Measurements from ENCODE around the gene NTRK2.

The NTRK2 gene

GRCh38 chr9:84681516-84682285 is 12.2 kb downstream of the NTRK2 start (continued):
- TF ChIP-seq ZNF513 (tag by site-specific recombination; IDR thresholded peaks at IDR 0.05) (no peak), ZNF544 (tag by site-specific recombination; IDR thresholded peaks at IDR 0.05) (no peak), ZNF629 (tag by site-specific recombination; IDR thresholded peaks at IDR 0.05) (no peak), ZNF169 (tag by site-specific recombination; IDR thresholded peaks at IDR 0.05) (no peak), ZNF785 (tag by site-specific recombination; IDR thresholded peaks at IDR 0.05) (no peak), ZEB2 (tag by site-specific recombination; IDR thresholded peaks at IDR 0.05) (no peak), ZNF26 (tag by site-specific recombination; IDR thresholded peaks at IDR 0.05) (no peak)

GRCh38 chr9:84686068-84686467 is 16.5 kb downstream of the NTRK2 start:
- ChIA-PET CTCF (interaction anchor here (0.8 to 2.4 kb wide), 2 partner anchors 9 to 11 kb away, joined by 3 to 11 read pairs; no protein-coding TSS in a partner anchor), POLR2A (no interaction called here)
- Histone ChIP-seq H3K9me3 (ENCODE audit: control insufficient read depth, insufficient read depth, low read depth, low read length) (no peaks in the 10 kb centered on the region), H3K27ac (ENCODE audit: extremely low read depth, low read depth, low read length) (no peak overlapping the region), H3K4me1 (ENCODE audit: control insufficient read depth, insufficient read depth, low read length) (no peaks in the 10 kb centered on the region), H3K4me3 (ENCODE audit: low read depth, low read length) (no peak overlapping the region), H3K36me3 (ENCODE audit: control insufficient read depth in 2 of 2, insufficient read depth in 1 of 2, low read length in 2 of 2) (no peaks in the 10 kb centered on the region)
- no peak for TF ChIP-seq REPIN1 (tag by site-specific recombination; IDR thresholded peaks at IDR 0.05; ENCODE audit: low read depth)
- TF ChIP-seq ZNF362 (tag by site-specific recombination; IDR thresholded peaks at IDR 0.05): no peak

GRCh38 chr9:84688956-84689355 is 19.4 kb downstream of the NTRK2 start:
- ChIA-PET CTCF (interaction anchor here (0.6 to 0.9 kb wide), 2 partner anchors 8 to 165 kb away, joined by 3 to 4 read pairs; no protein-coding TSS in a partner anchor), POLR2A (no interaction called here)
- H3K9me3 ChIP-seq (ENCODE audit: control insufficient read depth, insufficient read depth, low read depth, low read length): no peaks in the 10 kb centered on the region
- H3K4me1 ChIP-seq (ENCODE audit: control insufficient read depth, insufficient read depth, low read length): no peaks in the 10 kb centered on the region
- no peaks in the 10 kb centered on the region for H3K36me3 ChIP-seq (ENCODE audit: control insufficient read depth in 2 of 2, insufficient read depth in 1 of 2, low read length in 2 of 2)
- no peak overlapping the region for H3K27ac ChIP-seq (ENCODE audit: extremely low read depth, low read depth, low read length)
- no peak overlapping the region for H3K4me3 ChIP-seq (ENCODE audit: low read depth, low read length)
- TF ChIP-seq BCL11A (tag by site-specific recombination; IDR thresholded peaks at IDR 0.05; ENCODE audit: low read depth): no peak
- no peak for TF ChIP-seq ZNF223 (tag by site-specific recombination; IDR thresholded peaks at IDR 0.05)
- no peak for TF ChIP-seq KLF1 (tag by site-specific recombination; IDR thresholded peaks at IDR 0.05)
- TF ChIP-seq HIC1 (tag by site-specific recombination; IDR thresholded peaks at IDR 0.05): no peak
- no peak for TF ChIP-seq ZNF404 (tag by site-specific recombination; IDR thresholded peaks at IDR 0.05)
- TF ChIP-seq SP2 (tag by site-specific recombination; IDR thresholded peaks at IDR 0.05): no peak
- TF ChIP-seq KLF7 (tag by site-specific recombination; IDR thresholded peaks at IDR 0.05; ENCODE audit: borderline replicate concordance): no peak
- TF ChIP-seq ZNF549 (tag by site-specific recombination; IDR thresholded peaks at IDR 0.05): no peak
- no peak for TF ChIP-seq ZNF221 (tag by site-specific recombination; IDR thresholded peaks at IDR 0.05; ENCODE audit: borderline replicate concordance)
- no peak for TF ChIP-seq ZNF571 (tag by site-specific recombination; IDR thresholded peaks at IDR 0.05)
- no peak for TF ChIP-seq ZNF645 (tag by site-specific recombination; IDR thresholded peaks at IDR 0.05)
- TF ChIP-seq ZNF138 (tag by site-specific recombination; IDR thresholded peaks at IDR 0.05; ENCODE audit: borderline replicate concordance): no peak
- no peak for TF ChIP-seq GLI2 (tag by site-specific recombination; IDR thresholded peaks at IDR 0.05; ENCODE audit: borderline replicate concordance, low read depth)
- no peak for TF ChIP-seq ELK4 (IDR thresholded peaks at IDR 0.05; ENCODE audit: borderline replicate concordance, low read depth, low read length)
- no peak for TF ChIP-seq ZNF660 (tag by site-specific recombination; IDR thresholded peaks at IDR 0.05)
- TF ChIP-seq ZBTB21 (tag by site-specific recombination; IDR thresholded peaks at IDR 0.05): no peak

All from HEK293 (cell line).